Measurements from ENCODE around the gene BRIP1.
"Not testable (repeated sequence)": the region's sequence is repeated elsewhere in the genome, so short reads cannot be mapped to it uniquely, and the experiment has no call there.

- not testable (repeated sequence) for TF ChIP-seq POLR2A (IDR thresholded peaks at IDR 0.05; ENCODE audit: low read depth); CTCF (IDR thresholded peaks at IDR 0.05); POLR2AphosphoS5 (IDR thresholded peaks at IDR 0.05); EP300 (IDR thresholded peaks at IDR 0.05)
Measured at GRCh38 chr17:61885865-61886264, 22.5 kb upstream of the BRIP1 start.
